H1 (cell line): ENCODE measurements around the gene CGN. TPM values are rescaled to one million over a fixed set of nuclear protein-coding genes. Genes with fewer than 3 reads are reported as not detected.

Experiments used
- ASH2L ChIP-seq: fragments of 200-600, 300-600 bp; sonication (generic); IDR thresholded peaks from one replicate; pipeline ENCODE4 v1.7.1; 2017; ENCODE audit warnings: low read length
- BACH1 ChIP-seq: IDR thresholded peaks from 2 replicates; pipeline ENCODE4 v1.6.1; 2012; ENCODE audit warnings: low read length, improper control_type of control experiment
- CREB1 ChIP-seq: IDR thresholded peaks from 2 replicates; pipeline ENCODE4 v1.6.1; 2012; ENCODE audit warnings: inconsistent platforms
- GTF2F1 ChIP-seq: IDR thresholded peaks from 2 replicates; pipeline ENCODE4 v1.6.1; 2012; ENCODE audit warnings: low read depth, low read length, improper control_type of control experiment, borderline replicate concordance
- HDAC6 ChIP-seq: IDR thresholded peaks from one replicate; pipeline ENCODE4 v1.7.1; 2012; ENCODE audit warnings: low read depth, mild to moderate bottlenecking, inconsistent platforms, low read length, moderate library complexity
- KDM4A ChIP-seq: IDR thresholded peaks from one replicate; pipeline ENCODE4 v1.7.1; 2012; ENCODE audit warnings: low read depth, mild to moderate bottlenecking, moderate library complexity, low read length, inconsistent platforms; ENCODE audit not compliant: severe bottlenecking
- MAFK ChIP-seq: IDR thresholded peaks from 2 replicates; pipeline ENCODE4 v1.6.1; 2012; ENCODE audit warnings: low read depth, mild to moderate bottlenecking, improper control_type of control experiment, low read length
- NANOG ChIP-seq: IDR thresholded peaks from 2 replicates; pipeline ENCODE4 v1.6.1; 2011; ENCODE audit warnings: low read length, low read depth, mild to moderate bottlenecking, inconsistent platforms; ENCODE audit not compliant: insufficient read depth, poor library complexity, severe bottlenecking
- PHF8 ChIP-seq: fragments of 200-600 bp; sonication (generic); conservative IDR thresholded peaks from 2 replicates; pipeline ENCODE4 v1.7.1; 2012; ENCODE audit warnings: low read depth, mild to moderate bottlenecking, inconsistent platforms, low read length, moderate library complexity
- POLR2A ChIP-seq, 2 experiments: IDR thresholded peaks; 1 replicate in 1 of 2; 2 replicates in 1 of 2; pipeline ENCODE4 v1.6.1; 2011; ENCODE audit warnings: low read depth in 2 of 2, low read length in 2 of 2, mild to moderate bottlenecking in 2 of 2; ENCODE audit errors: control extremely low read depth in 1 of 2
- SIN3A ChIP-seq, 2 experiments: IDR thresholded peaks in 1 of 2; conservative IDR thresholded peaks in 1 of 2; 2 replicates each; pipeline ENCODE4 v1.6.1; 2011 to 2012; ENCODE audit warnings: low read length in 2 of 2, improper control_type of control experiment in 1 of 2, low read depth in 1 of 2, mild to moderate bottlenecking in 1 of 2
- SP1 ChIP-seq: IDR thresholded peaks from 2 replicates; pipeline ENCODE4 v1.6.1; 2011; ENCODE audit warnings: low read depth, low read length
- SRF ChIP-seq: IDR thresholded peaks from 2 replicates; pipeline ENCODE4 v1.6.1; 2011; ENCODE audit warnings: mild to moderate bottlenecking, low read depth, low read length, moderate library complexity
- TAF1 ChIP-seq: IDR thresholded peaks from 2 replicates; pipeline ENCODE4 v1.6.1; 2011; ENCODE audit warnings: mild to moderate bottlenecking, low read depth, low read length
- TBP ChIP-seq: IDR thresholded peaks from 2 replicates; pipeline ENCODE4 v1.6.1; 2011; ENCODE audit warnings: low read depth, low read length, improper control_type of control experiment
- polyA plus RNA-seq, 7 experiments: library from polyadenylated mRNA; depleted of rRNA in 3 of 7; stranded (reverse) in 5 of 7; unstranded in 2 of 7; fragments of >200 nt in 5 of 7; fragments of 200-250 nt in 2 of 7; gene quantifications; 1 replicate in 5 of 7; 2 replicates in 1 of 7; 4 replicates in 1 of 7; pipeline versions ENCODE4 v1.2.1 to v1.2.3, GENCODE V29; 2011 to 2013; ENCODE audit warnings: missing spikeins in 2 of 7, mixed read lengths in 2 of 7
- total RNA-seq: library from RNA; stranded (reverse); fragmentation: NEBNext Ultra II Directional; extraction: Animal tissue kit (Norgen Biotek cat#: 25700); gene quantifications from 2 replicates; pipeline ENCODE4 v1.2.1, GENCODE V29; 2021
- TF ChIP-seq, protein P1 (sequence below): IDR thresholded peaks from 2 replicates; pipeline ENCODE4 v1.6.1; 2012; ENCODE audit warnings: low read length, inconsistent platforms

Gene CGN
- total and polyA plus RNA-seq, 2 of the 8 experiments (the other 6 are each of a cell fraction or from before 2014, with no cell fraction given): 15.9 to 52.7 TPM

DNA sequence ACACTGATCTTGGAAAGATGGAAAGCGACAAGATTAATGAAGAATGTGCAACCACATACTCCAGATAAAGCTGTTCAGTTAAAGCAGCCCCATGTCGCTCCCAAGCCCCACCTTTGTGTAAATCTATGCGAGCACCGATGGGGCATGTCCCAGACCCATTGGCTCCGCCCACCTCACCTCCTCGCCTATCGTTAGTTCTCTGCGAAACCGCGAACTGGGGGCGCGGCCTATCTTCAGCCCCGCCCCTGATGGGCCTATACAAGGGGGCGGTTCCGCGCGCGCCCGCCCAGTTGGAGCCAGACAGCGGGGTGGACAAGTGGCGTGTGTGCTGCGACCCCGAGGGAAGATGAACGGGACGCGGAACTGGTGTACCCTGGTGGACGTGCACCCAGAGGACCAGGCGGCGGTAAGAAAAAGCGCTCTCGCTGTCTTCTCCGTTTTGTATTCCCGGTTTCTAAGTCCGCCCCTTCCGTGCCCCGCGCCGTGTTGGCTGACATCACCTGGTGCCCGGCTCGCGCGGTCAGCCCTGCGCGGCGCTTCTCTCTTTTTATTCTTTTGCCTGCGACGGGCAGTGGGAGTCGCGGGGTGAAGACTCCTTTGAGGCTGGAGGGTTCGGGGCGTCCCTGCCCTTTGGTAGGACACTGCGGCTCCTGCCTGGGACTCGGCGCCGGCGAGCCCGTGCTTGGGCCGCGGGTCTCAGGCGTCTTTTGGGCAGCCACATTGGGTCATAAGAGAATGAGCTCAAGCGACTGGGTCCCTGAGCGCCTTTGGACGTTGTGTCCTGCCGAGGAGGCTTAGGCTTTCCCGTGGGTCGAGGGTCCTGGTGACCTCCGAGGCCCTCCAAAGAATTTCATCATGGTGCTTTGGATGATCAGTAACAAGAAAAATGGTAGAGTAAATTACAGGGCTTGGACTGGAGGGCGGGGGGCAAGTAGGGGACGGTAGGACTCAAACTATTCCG, 29.1 kb downstream of the CGN start, which contains the start of gene TUFT1 (continued):
- no peak for TF ChIP-seq NANOG
- no peak for TF ChIP-seq MAFK
- peak; percentile 92 to 98 for TF ChIP-seq POLR2A (IDR thresholded peaks at IDR 0.05; ENCODE audit: control extremely low read depth in 1 of 2, low read depth in 2 of 2, low read length in 2 of 2)
- peak; percentile 21 for TF ChIP-seq KDM4A
- TF ChIP-seq BACH1: peak; percentile 3; the same call in 1 of the 2 replicates
- peak; percentile 81 for TF ChIP-seq PHF8
- peak; percentile 97 for TF ChIP-seq GTF2F1
- TF ChIP-seq SIN3A (conservative IDR thresholded peaks at IDR 0.05 in 1 of 2, IDR thresholded peaks at IDR 0.05 in 1 of 2; ENCODE audit: low read depth in 1 of 2, low read length in 2 of 2): peak; percentile 61 to 83; a peak in 2 of 4 replicates
- no peak for TF ChIP-seq HDAC6
- TF ChIP-seq TBP: peak; percentile 97
- TF ChIP-seq SRF: no peak
- peak; percentile 69 for TF ChIP-seq SP1
- no peak; the same call in 1 of the 2 replicates for TF ChIP-seq CREB1
- TF ChIP-seq ASH2L: peak; percentile 74
- TF ChIP-seq, protein P1, sequence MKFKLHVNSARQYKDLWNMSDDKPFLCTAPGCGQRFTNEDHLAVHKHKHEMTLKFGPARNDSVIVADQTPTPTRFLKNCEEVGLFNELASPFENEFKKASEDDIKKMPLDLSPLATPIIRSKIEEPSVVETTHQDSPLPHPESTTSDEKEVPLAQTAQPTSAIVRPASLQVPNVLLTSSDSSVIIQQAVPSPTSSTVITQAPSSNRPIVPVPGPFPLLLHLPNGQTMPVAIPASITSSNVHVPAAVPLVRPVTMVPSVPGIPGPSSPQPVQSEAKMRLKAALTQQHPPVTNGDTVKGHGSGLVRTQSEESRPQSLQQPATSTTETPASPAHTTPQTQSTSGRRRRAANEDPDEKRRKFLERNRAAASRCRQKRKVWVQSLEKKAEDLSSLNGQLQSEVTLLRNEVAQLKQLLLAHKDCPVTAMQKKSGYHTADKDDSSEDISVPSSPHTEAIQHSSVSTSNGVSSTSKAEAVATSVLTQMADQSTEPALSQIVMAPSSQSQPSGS: no peak; the same call in 1 of the 2 replicates
- peak; percentile 98 for TF ChIP-seq TAF1
